K562 (cell line): Measurements from ENCODE around the gene ZNF83. TPM values are rescaled to one million over a fixed set of nuclear protein-coding genes. Genes with fewer than 3 reads are reported as not detected.

ENCODE experiments used
- BRD9 ChIP-seq: fragments of 450-650 bp; IDR thresholded peaks from 2 replicates; pipeline ENCODE4 v1.6.1; 2018; ENCODE audit warnings: low read depth; ENCODE audit not compliant: partially characterized antibody
- DACH1 ChIP-seq: fragments of 450-650 bp; IDR thresholded peaks from 2 replicates; pipeline ENCODE4 v1.6.1; 2018; ENCODE audit not compliant: partially characterized antibody
- ETV1 ChIP-seq: fragments of 450-650 bp; conservative IDR thresholded peaks from 2 replicates; pipeline ENCODE4 v1.6.1; 2016; ENCODE audit warnings: missing genetic modification characterization, control low read depth, low read depth, missing compliant biosample characterization
- MCM7 ChIP-seq, 2 experiments: fragments of 450-650 bp; IDR thresholded peaks; 2 replicates each; pipeline ENCODE4 v1.6.1; 2016 to 2018
- NRF1 ChIP-seq, 2 experiments: fragments of 450-650 bp; IDR thresholded peaks in 1 of 2; conservative IDR thresholded peaks in 1 of 2; 2 replicates each; pipeline ENCODE4 v1.6.1; 2014; ENCODE audit warnings: mild to moderate bottlenecking in 2 of 2
- PATZ1 ChIP-seq: fragments of 250-450 bp; sonication (Bioruptor Pico); IDR thresholded peaks from 2 replicates; pipeline ENCODE4 v1.5.0; 2020; ENCODE audit warnings: mild to moderate bottlenecking, borderline replicate concordance
- POU5F1 ChIP-seq: fragments of 150-350 bp; IDR thresholded peaks from 2 replicates; pipeline ENCODE4 v1.6.1; 2014; ENCODE audit warnings: borderline replicate concordance, low read length, low read depth, mild to moderate bottlenecking; ENCODE audit not compliant: partially characterized antibody
- SMARCC2 ChIP-seq: fragments of 450-650 bp; IDR thresholded peaks from 2 replicates; pipeline ENCODE4 v1.6.1; 2017; ENCODE audit warnings: antibody characterized with exemption, moderate library complexity, mild to moderate bottlenecking, low read depth
- ZNF121 ChIP-seq: sonication (generic); formaldehyde crosslinking; conservative IDR thresholded peaks from 2 replicates; pipeline ENCODE4 v1.8.0; 2022; ENCODE audit warnings: missing genetic modification reagents
- polyA plus RNA-seq, 8 experiments: library from polyadenylated mRNA; depleted of rRNA in 4 of 8; stranded (reverse) in 5 of 8; unstranded in 3 of 8; fragments of >200 nt; fragmentation: Nextera tagmentation in 2 of 8; fragmentation: Illumina TruSeq in 1 of 8; extraction: Ambion mirVana in 2 of 8; extraction: Trizol in 1 of 8; gene quantifications; 2 replicates each; pipeline versions ENCODE4 v1.2.1 to v1.2.3, GENCODE V29; 2011 to 2014; ENCODE audit warnings: inconsistent platforms in 1 of 8, missing spikeins in 1 of 8
- total RNA-seq, 7 experiments: library from RNA; depleted of rRNA in 6 of 7; stranded (reverse); fragments of >200 nt in 6 of 7; fragmentation: Illumina TruSeq in 2 of 7; extraction: Trizol in 2 of 7; gene quantifications; 2 replicates each; pipeline versions ENCODE4 v1.2.1 to v1.2.3, GENCODE V29; 2011 to 2021; ENCODE audit warnings: low replicate concordance in 1 of 7
- TF ChIP-seq, protein P1 (sequence below): fragments of 450-650 bp; IDR thresholded peaks from 2 replicates; pipeline ENCODE4 v1.6.1; 2014; ENCODE audit warnings: low read depth, mild to moderate bottlenecking, moderate library complexity, borderline replicate concordance
- TF ChIP-seq, protein P2 (sequence below), 2 experiments: fragments of 450-650 bp in 1 of 2; sonication (generic) in 1 of 2; formaldehyde crosslinking in 1 of 2; IDR thresholded peaks; 2 replicates each; pipeline versions ENCODE4 v1.7.1 to v1.9.0; 2016 to 2022; ENCODE audit warnings: inconsistent platforms in 1 of 2, mild to moderate bottlenecking in 1 of 2, missing genetic modification reagents in 1 of 2
- TF ChIP-seq, protein P3 (sequence below): sonication (generic); formaldehyde crosslinking; IDR thresholded peaks from 2 replicates; pipeline ENCODE4 v1.9.0; 2022; ENCODE audit warnings: mild to moderate bottlenecking, missing genetic modification reagents

The ZNF83 gene
- total and polyA plus RNA-seq, 9 of the 15 experiments (the other 6 are each of a cell fraction or from before 2014, with no cell fraction given), result 18.6 to 74.3 (median 51.9) TPM

GRCh38 chr19:52570000-52570861, 67.9 kb downstream of the ZNF83 start, which contains the start of gene ZNF701 (continued):
- TF ChIP-seq, protein P1, sequence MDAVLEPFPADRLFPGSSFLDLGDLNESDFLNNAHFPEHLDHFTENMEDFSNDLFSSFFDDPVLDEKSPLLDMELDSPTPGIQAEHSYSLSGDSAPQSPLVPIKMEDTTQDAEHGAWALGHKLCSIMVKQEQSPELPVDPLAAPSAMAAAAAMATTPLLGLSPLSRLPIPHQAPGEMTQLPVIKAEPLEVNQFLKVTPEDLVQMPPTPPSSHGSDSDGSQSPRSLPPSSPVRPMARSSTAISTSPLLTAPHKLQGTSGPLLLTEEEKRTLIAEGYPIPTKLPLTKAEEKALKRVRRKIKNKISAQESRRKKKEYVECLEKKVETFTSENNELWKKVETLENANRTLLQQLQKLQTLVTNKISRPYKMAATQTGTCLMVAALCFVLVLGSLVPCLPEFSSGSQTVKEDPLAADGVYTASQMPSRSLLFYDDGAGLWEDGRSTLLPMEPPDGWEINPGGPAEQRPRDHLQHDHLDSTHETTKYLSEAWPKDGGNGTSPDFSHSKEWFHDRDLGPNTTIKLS, result no peak; the same call in 1 of the 2 replicates
- TF ChIP-seq SMARCC2 (peak; percentile 41; the same call in 1 of the 2 replicates), PATZ1 (CRISPR knock-in tag) (no peak), BRD9 (no peak), NRF1 (conservative IDR thresholded peaks at IDR 0.05 in 1 of 2, IDR thresholded peaks at IDR 0.05 in 1 of 2) (peak; percentile 95 to 96), ZNF121 (CRISPR knock-in tag) (no peak), MCM7 (IDR thresholded peaks at IDR 0.05) (no peak), DACH1 (no peak), POU5F1 (peak; percentile 72), ETV1 (tag) (0 out of 2 replicates have a peak, but pooled peaks have one; percentile 57)
- TF ChIP-seq, protein P2, sequence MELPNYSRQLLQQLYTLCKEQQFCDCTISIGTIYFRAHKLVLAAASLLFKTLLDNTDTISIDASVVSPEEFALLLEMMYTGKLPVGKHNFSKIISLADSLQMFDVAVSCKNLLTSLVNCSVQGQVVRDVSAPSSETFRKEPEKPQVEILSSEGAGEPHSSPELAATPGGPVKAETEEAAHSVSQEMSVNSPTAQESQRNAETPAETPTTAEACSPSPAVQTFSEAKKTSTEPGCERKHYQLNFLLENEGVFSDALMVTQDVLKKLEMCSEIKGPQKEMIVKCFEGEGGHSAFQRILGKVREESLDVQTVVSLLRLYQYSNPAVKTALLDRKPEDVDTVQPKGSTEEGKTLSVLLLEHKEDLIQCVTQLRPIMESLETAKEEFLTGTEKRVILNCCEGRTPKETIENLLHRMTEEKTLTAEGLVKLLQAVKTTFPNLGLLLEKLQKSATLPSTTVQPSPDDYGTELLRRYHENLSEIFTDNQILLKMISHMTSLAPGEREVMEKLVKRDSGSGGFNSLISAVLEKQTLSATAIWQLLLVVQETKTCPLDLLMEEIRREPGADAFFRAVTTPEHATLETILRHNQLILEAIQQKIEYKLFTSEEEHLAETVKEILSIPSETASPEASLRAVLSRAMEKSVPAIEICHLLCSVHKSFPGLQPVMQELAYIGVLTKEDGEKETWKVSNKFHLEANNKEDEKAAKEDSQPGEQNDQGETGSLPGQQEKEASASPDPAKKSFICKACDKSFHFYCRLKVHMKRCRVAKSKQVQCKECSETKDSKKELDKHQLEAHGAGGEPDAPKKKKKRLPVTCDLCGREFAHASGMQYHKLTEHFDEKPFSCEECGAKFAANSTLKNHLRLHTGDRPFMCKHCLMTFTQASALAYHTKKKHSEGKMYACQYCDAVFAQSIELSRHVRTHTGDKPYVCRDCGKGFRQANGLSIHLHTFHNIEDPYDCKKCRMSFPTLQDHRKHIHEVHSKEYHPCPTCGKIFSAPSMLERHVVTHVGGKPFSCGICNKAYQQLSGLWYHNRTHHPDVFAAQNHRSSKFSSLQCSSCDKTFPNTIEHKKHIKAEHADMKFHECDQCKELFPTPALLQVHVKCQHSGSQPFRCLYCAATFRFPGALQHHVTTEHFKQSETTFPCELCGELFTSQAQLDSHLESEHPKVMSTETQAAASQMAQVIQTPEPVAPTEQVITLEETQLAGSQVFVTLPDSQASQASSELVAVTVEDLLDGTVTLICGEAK (IDR thresholded peaks at IDR 0.05), result peak; percentile 53
- TF ChIP-seq, protein P2 (CRISPR knock-in tag; IDR thresholded peaks at IDR 0.05), result no peak
- TF ChIP-seq, protein P3, sequence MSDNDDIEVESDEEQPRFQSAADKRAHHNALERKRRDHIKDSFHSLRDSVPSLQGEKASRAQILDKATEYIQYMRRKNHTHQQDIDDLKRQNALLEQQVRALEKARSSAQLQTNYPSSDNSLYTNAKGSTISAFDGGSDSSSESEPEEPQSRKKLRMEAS (CRISPR knock-in tag), result peak; percentile 73
